Activated CD4-positive, alpha-beta T cell treated with anti-CD3 and anti-CD28 coated beads, Interleukin-2, amount 10 ng/mL, durations not matched to agents 24 days and 14 days (primary cell): ENCODE data around the gene GCSH. TPM values are rescaled to one million over a fixed set of nuclear protein-coding genes. Genes with fewer than 3 reads are reported as not detected.

ENCODE experiments used
- DNase-seq: peaks from one replicate; pipeline ENCODE4 v3.0.0; 2022
- H3K27ac Mint-ChIP-seq: one replicate; pipeline ENCODE4 v1.8.0; 2022; ENCODE audit warnings: mild to moderate bottlenecking, mixed read lengths
- H3K27me3 Mint-ChIP-seq: one replicate; pipeline ENCODE4 v1.8.0; 2022; ENCODE audit warnings: mixed read lengths
- H3K36me3 Mint-ChIP-seq: one replicate; pipeline ENCODE4 v1.8.0; 2022; ENCODE audit warnings: low read depth, mild to moderate bottlenecking, mixed read lengths
- H3K4me1 Mint-ChIP-seq: one replicate; pipeline ENCODE4 v1.8.0; 2021; ENCODE audit warnings: mixed read lengths
- H3K4me3 Mint-ChIP-seq: one replicate; pipeline ENCODE4 v1.8.0; 2022; ENCODE audit warnings: mild to moderate bottlenecking, moderate library complexity, mixed read lengths
- H3K9me3 Mint-ChIP-seq: one replicate; pipeline ENCODE4 v1.8.0; 2021; ENCODE audit warnings: mixed read lengths
- intact Hi-C: fragments of 100-400 bp; cut with micrococcal nuclease; formaldehyde crosslinking; loops from one replicate; pipeline ENCODE4 v1.15.1; 2023
- total RNA-seq: library from RNA; stranded (reverse); gene quantifications from 2 replicates; pipeline ENCODE4 v1.2.3, GENCODE V29; 2022

The GCSH gene
- total RNA-seq, 1 donor from 2014 or later: 22.9 TPM

DNA sequence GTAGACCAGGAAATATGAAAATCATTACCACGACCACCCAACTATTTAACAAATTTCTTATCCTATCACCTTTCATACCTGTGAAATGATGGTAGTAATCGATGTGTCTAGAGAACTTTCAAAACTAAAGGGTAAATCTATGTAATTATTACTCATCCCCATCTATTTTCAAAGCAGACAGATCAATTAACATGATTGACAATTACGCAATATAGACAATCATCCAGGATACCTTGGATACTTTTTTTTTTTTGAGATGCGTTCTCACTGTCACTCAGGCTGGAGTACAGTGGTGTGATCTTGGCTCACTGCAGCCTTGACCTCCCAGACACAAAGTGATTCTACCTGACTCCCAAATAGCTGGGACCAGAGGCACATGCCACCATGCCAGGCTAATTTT is 15.2 kb downstream of the GCSH start:
- no peaks in the 10 kb centered on the region for H3K4me1 Mint-ChIP-seq
- intact Hi-C loops: no loop called here
- no peaks in the 10 kb centered on the region for H3K36me3 Mint-ChIP-seq
- no peak overlapping the region for H3K4me3 Mint-ChIP-seq
- no peak overlapping the region for H3K27ac Mint-ChIP-seq
- DNase-seq: no peak
- H3K27me3 Mint-ChIP-seq: no peaks in the 10 kb centered on the region
- H3K9me3 Mint-ChIP-seq: no peaks in the 10 kb centered on the region

DNA sequence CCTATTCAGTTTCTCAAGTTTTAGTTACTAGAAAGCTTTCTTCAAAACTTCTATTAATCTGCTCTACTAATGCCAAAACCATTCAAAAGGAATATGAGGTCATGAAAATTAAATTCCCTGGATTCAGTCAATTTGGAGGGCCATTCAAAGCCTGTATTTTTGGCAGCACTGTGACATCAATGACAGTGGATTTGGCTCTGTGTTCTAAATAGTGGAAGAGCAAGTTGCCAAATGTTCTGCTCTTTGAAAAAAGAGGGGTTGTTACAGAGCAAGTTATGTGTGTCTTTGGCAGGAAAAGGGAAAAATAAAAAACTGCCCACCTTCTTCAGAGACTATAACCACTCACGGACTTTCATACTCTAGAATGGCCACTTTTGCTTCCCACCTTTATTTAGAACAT is 16.0 kb downstream of the GCSH start:
- no peak overlapping the region for H3K4me3 Mint-ChIP-seq
- no peak for DNase-seq
- intact Hi-C loops: no loop called here
- no peaks in the 10 kb centered on the region for H3K9me3 Mint-ChIP-seq
- no peaks in the 10 kb centered on the region for H3K36me3 Mint-ChIP-seq
- H3K27me3 Mint-ChIP-seq: no peaks in the 10 kb centered on the region
- H3K4me1 Mint-ChIP-seq: no peaks in the 10 kb centered on the region
- H3K27ac Mint-ChIP-seq: no peak overlapping the region

DNA sequence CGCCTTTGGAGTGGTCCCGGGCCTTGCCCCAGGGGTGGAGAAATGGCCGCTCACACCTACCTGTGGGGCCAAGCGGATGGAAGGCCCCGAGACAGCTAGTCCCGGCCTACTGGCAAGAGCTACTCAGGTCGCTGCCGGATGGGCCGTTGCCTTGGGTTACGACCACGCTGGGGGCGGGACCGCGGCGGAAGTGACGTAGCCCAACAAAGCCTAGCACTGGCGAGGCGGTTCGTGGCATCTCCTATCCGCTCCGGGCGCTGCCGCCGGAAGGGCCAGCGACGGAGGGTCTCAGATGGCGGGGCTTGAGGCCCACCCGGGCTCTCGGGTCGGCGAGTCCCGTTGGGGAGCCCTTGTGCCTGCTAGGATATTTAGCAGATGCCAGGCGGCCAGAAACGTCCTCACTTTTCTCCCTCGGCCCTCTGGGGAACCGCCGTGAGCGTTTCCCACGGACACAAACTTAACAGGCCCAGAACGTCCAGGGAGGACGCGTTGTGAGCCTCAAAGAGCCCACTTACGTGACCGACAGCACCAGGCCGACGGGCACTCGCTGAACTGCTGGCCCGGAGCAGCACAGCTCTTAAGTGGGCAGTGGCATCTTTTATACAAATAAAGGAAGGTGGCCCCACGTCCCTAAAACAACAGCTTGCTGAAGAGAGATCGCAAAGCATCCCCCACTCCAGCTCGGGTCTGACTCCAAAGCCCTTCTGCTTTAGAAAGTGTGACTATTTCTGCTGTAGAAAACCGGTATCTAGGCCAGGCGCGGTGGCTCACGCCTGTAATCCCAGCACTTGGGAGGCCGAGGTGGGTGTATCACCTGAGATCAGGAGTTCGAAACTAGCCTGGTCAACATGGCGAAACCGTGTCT is 18.9 kb downstream of the GCSH start, which contains the start of gene C16orf46:
C16orf46 (minus strand) TSS at position 163 of the 865 bp plus-strand sequence. CDS start 13,283 bp downstream, outside the sequence.
- peaks cover 4% of the 10 kb centered on the region for H3K27me3 Mint-ChIP-seq
- no peak within 1 kb of the TSS for H3K27ac Mint-ChIP-seq
- intact Hi-C loops: loop anchor here (1.0 to 10.0 kb wide), 3 partner anchors 42 to 273 kb away; partner anchors contain the start of genes ATMIN, CDYL2 and CENPN
- DNase-seq: peak; percentile 99
- H3K4me1 Mint-ChIP-seq: no peaks in the 10 kb centered on the region
- no peaks in the 10 kb centered on the region for H3K9me3 Mint-ChIP-seq
- no peak within 1 kb of the TSS for H3K4me3 Mint-ChIP-seq
- H3K36me3 Mint-ChIP-seq: no peaks in the 10 kb centered on the region

DNA sequence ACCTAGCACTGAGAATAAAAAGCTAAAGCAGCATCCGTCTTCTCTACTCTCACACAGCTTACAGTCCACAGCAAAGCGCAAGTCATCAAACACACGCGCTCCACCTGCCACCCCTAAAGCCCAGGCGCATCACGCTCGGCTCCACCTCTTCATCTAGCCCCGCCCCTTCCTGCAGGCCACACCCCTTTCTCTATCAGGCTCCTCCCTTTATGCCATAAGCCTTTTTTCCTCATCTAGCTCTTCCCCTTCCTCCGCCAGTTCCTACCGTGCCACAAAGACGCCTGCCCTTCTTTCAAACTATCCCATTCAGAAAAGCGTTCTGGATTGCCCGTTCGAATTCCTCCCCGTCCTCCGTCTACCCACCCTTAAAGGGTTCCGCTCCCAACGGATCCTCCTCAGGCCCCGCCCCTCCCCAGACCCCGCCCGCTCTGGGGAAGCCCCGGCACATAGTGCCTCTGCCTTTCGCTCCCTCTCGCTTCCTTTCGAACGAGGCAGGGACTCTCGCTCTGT is 19.6 kb downstream of the GCSH start:
- no peak overlapping the region for H3K4me3 Mint-ChIP-seq
- no peak overlapping the region for H3K27ac Mint-ChIP-seq
- peaks cover 4% of the 10 kb centered on the region for H3K27me3 Mint-ChIP-seq
- intact Hi-C loops: loop anchor here (1.0 to 10.0 kb wide), 4 partner anchors 20 to 272 kb away; partner anchors contain the start of genes ATMIN, CDYL2, CENPN and GCSH
- DNase-seq: peak; percentile 98
- peaks cover 3% of the 10 kb centered on the region for H3K4me1 Mint-ChIP-seq
- H3K36me3 Mint-ChIP-seq: no peaks in the 10 kb centered on the region
- no peaks in the 10 kb centered on the region for H3K9me3 Mint-ChIP-seq

DNA sequence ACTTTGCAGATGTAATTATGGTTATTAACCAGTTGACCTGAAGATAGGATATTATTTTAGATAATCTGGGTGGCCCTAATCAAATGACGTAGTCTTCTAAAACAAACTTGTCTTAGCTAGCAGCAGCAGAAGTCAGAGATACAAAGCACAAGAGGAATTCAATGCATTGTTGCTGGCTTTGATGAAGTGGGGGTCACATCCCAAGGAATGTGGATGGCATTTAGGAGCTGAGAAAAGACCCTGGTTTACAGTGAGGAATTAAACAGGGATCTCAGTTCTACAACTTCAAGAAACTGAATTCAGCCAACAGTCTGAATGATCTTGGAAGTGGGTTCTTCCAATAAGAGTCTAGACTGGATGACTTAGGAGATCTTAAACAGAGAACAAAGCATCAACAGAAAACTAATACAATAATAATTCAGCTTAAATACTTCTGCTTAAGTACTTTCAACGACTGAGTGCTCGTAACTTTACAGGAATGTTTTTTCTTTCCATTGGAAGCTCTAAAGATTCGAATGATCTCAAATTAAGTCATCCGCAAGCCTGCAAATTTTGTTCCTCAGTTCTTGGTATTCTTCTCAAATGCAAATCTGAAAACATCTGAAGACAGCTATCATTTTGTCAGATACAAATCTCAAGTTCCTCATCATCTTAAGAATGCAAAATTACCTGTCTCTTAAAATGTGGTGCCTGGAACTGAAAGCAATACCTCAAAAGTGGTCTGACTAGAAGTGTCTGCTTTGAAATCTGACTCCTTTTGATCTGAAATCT is 22.4 kb downstream of the GCSH start:
- H3K36me3 Mint-ChIP-seq: no peaks in the 10 kb centered on the region
- intact Hi-C loops: loop anchor here (10.0 kb wide), 1 partner anchor 269 kb away; the partner anchor contains the start of gene CDYL2
- no peak overlapping the region for H3K4me3 Mint-ChIP-seq
- H3K9me3 Mint-ChIP-seq: no peaks in the 10 kb centered on the region
- H3K27ac Mint-ChIP-seq: no peak overlapping the region
- H3K4me1 Mint-ChIP-seq: peaks cover 3% of the 10 kb centered on the region
- DNase-seq: no peak
- H3K27me3 Mint-ChIP-seq: peaks cover 5% of the 10 kb centered on the region

DNA sequence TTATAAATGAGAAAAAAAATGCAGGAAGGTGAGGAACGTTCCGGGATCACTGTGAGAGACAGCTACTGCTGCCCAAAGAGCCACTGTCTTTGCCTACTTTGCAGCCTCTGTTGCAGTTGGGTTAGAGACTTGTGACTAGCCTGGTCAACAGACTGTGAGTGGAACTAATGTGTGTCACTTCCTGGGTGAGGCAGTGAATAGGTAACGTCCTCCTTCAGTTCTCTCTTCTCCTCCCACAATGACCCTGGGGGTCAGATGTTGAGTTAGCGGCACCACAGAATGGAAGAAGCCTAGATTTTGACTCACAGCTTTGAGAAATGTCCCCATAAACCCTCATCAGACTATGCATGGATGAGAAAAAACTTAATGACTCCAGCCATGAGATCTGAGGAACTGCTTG is 24.4 kb downstream of the GCSH start:
- no peak overlapping the region for H3K4me3 Mint-ChIP-seq
- DNase-seq: no peak
- H3K27me3 Mint-ChIP-seq: peaks cover 5% of the 10 kb centered on the region
- H3K4me1 Mint-ChIP-seq: peaks cover 4% of the 10 kb centered on the region
- H3K9me3 Mint-ChIP-seq: no peaks in the 10 kb centered on the region
- no peaks in the 10 kb centered on the region for H3K36me3 Mint-ChIP-seq
- H3K27ac Mint-ChIP-seq: no peak overlapping the region
- intact Hi-C loops: loop anchor here (10.0 kb wide), 1 partner anchor 267 kb away; the partner anchor contains the start of gene CDYL2

DNA sequence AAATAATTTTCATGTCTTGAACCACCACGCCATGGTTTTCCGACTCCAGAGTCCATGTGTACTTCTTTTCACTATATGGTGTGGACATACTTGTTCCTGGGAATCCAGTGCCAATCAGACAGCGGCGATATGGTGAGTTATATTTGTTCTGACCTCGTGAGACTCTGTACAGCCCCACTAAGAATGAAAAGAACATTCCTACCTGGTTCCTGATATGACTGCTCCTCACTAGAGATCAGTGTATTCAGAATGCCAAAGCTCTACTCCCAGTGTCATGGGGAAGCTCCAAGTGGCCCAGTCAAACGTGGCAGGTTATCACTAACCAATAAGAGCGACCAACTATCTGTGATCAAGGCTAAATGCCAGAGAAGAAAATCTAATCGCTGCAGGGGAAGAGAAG is 25.2 kb downstream of the GCSH start:
- intact Hi-C loops: loop anchor here (10.0 kb wide), 1 partner anchor 266 kb away; the partner anchor contains the start of gene CDYL2
- Mint-ChIP-seq H3K36me3 (no peaks in the 10 kb centered on the region), H3K4me3 (no peak overlapping the region), H3K4me1 (peaks cover 4% of the 10 kb centered on the region), H3K9me3 (no peaks in the 10 kb centered on the region), H3K27ac (no peak overlapping the region), H3K27me3 (peaks cover 5% of the 10 kb centered on the region)
- no peak for DNase-seq

DNA sequence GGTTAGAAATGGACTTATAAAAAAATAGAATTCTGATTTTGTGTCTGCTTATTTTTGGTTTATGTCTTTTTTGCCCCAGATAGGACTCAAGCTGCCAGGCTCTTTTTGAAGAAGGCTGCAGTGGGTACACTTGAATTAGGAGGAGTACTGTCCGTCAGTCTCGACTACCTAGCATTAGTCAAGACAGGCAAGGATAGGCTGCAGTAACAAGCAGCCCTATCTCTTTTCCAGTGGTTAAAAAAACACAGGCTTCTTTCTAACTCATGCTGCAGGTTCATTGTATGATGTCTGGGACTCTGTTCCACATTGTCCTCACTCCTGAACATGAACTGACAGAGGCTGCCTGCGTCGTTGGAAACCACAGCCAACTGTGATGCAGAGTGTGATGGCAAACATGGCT is 27.1 kb downstream of the GCSH start:
- H3K36me3 Mint-ChIP-seq: no peaks in the 10 kb centered on the region
- H3K27me3 Mint-ChIP-seq: peaks cover 5% of the 10 kb centered on the region
- intact Hi-C loops: no loop called here
- no peak overlapping the region for H3K27ac Mint-ChIP-seq
- H3K4me3 Mint-ChIP-seq: no peak overlapping the region
- no peak for DNase-seq
- peaks cover 4% of the 10 kb centered on the region for H3K4me1 Mint-ChIP-seq
- no peaks in the 10 kb centered on the region for H3K9me3 Mint-ChIP-seq

DNA sequence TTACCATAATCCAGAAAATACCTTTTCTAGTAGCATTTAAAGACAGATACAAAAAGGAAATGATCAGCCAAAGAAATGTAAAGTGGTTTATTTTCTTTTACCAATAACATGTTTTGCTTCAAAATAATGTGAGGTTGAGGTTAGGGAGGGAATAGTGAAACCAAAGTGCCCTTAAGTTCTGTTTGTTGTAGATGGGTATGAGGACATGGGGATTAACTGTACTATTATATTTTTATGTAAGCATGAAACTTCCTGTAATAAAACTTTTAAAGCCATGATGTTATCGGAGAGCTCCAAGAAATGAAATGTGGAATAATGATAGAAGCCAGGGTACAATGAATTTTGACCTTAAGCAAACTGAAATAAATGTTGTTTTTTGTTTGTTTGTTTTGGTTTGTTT is 29.0 kb downstream of the GCSH start:
- no peak overlapping the region for H3K4me3 Mint-ChIP-seq
- intact Hi-C loops: no loop called here
- no peak for DNase-seq
- H3K27me3 Mint-ChIP-seq: peaks cover 1% of the 10 kb centered on the region
- H3K9me3 Mint-ChIP-seq: no peaks in the 10 kb centered on the region
- peaks cover 4% of the 10 kb centered on the region for H3K4me1 Mint-ChIP-seq
- no peak overlapping the region for H3K27ac Mint-ChIP-seq
- no peaks in the 10 kb centered on the region for H3K36me3 Mint-ChIP-seq

DNA sequence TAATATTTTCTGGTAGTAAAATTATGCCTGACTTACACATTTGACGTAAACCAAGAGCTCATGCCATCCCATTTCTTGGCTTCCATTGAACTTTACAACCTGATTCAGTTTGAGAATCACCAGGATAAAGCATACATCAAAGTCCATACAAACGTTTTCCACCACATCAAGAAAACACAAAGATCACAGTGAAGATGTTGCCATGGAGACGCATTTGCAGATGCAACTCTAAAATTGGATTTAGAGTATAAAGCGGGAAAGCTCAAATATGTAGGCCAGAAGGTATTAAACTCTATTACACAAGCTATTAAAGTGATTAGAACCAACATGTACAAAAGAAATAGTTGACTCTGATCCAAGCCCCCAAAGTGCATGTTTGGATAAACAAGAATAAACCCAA is 29.5 kb downstream of the GCSH start:
- Mint-ChIP-seq H3K4me3 (no peak overlapping the region), H3K27me3 (peaks cover 1% of the 10 kb centered on the region), H3K36me3 (no peaks in the 10 kb centered on the region), H3K4me1 (peaks cover 2% of the 10 kb centered on the region), H3K27ac (no peak overlapping the region), H3K9me3 (no peaks in the 10 kb centered on the region)
- intact Hi-C loops: no loop called here
- DNase-seq: no peak

DNA sequence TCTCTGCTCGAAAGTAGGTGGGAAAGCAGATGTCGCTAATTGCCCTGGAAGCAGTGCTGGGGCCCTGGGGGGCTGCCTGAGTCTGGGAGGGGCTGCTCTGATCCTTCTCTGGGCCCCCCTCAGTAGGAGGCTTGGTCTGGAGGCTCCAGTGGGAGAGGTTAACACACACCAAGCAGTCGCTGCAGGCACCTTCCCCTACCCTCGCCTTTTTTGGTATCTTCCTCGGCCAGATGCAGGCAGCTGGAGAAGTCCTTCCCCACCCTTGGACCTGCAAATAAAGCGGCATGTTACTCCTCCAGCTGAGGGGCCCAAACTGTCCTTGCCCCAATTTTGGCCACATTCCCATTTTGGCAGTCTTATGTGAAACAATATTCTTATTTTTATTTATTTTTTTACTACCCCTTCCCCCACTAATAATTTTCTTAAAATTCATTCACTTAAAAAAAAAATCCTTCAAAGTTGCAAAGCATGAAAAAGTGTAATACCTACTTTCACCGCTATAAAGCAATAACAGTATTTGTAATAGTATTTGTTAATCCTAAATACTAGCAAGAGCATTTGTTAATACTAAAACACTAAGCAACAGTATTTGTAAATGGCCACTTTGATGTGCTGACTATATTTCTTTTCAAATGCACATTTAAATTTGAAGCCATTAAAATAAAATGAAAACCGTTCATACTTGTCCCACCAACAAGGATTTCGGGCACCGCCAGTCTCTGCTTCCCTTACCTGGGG is 34.2 kb downstream of the GCSH start:
- Mint-ChIP-seq H3K27me3 (no peaks in the 10 kb centered on the region), H3K4me3 (no peak overlapping the region), H3K36me3 (no peaks in the 10 kb centered on the region), H3K4me1 (no peaks in the 10 kb centered on the region), H3K9me3 (no peaks in the 10 kb centered on the region), H3K27ac (no peak overlapping the region)
- intact Hi-C loops: no loop called here
- no peak for DNase-seq

DNA sequence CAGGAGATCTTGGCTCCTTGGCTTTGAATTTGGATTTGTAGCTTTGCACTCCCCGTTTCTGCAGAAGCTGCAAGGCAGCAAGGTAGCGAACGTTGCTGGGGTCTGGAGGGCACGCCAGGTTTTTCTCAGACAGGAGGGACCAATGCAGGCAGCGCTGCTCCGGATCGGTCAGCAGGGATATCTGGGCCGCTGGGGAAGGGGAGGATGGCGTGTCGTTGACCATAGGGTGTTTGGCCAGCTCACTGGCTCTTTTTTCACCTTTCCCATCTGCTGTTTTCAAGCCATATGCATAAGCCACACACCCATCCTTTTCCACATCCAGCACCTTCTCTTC is 34.9 kb downstream of the GCSH start:
- H3K27me3 Mint-ChIP-seq: no peaks in the 10 kb centered on the region
- H3K9me3 Mint-ChIP-seq: no peaks in the 10 kb centered on the region
- no peak for DNase-seq
- H3K36me3 Mint-ChIP-seq: no peaks in the 10 kb centered on the region
- no peak overlapping the region for H3K4me3 Mint-ChIP-seq
- intact Hi-C loops: no loop called here
- no peak overlapping the region for H3K27ac Mint-ChIP-seq
- no peaks in the 10 kb centered on the region for H3K4me1 Mint-ChIP-seq

DNA sequence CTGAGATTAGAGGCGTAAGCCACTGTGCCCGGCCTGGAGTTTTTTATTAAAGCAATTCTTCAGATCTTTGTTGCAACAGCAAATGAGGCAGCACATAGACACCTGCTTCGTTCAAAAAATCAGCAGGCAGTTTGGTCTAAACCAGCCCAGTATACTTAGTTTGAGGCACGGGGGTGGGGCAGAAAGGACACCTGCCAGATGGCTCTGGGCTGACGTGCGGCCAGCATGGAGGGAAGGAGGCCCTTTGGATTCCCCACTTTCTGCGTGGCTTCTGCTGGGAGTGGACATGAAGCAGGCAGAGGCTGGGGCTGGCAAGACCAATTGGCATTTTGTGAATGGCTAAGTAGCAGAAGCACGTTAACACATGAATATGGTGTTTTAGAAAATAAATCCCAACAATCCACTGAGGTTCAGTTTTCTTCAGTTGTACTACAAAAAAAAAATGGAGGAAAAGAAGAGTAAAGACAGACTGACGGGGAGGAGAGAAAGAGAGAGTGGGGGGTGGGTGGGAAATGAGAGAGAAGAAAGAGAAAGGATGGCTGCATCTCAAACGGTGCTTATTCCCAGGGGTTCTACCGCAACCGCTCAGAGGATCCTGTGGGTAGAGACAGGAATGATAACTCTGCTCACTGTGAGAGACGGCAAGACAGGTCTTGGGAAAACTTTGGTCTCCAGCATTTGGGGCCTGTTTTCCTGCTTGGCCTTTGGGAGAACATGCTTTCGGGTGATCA is 35.5 kb downstream of the GCSH start:
- intact Hi-C loops: no loop called here
- H3K4me3 Mint-ChIP-seq: no peak overlapping the region
- DNase-seq: no peak
- peak overlapping the region; percentile 29 for H3K27ac Mint-ChIP-seq
- no peaks in the 10 kb centered on the region for H3K9me3 Mint-ChIP-seq
- H3K27me3 Mint-ChIP-seq: no peaks in the 10 kb centered on the region
- H3K4me1 Mint-ChIP-seq: no peaks in the 10 kb centered on the region
- no peaks in the 10 kb centered on the region for H3K36me3 Mint-ChIP-seq
